Measurements from ENCODE around the gene KCTD21.

The KCTD21 gene

DNA sequence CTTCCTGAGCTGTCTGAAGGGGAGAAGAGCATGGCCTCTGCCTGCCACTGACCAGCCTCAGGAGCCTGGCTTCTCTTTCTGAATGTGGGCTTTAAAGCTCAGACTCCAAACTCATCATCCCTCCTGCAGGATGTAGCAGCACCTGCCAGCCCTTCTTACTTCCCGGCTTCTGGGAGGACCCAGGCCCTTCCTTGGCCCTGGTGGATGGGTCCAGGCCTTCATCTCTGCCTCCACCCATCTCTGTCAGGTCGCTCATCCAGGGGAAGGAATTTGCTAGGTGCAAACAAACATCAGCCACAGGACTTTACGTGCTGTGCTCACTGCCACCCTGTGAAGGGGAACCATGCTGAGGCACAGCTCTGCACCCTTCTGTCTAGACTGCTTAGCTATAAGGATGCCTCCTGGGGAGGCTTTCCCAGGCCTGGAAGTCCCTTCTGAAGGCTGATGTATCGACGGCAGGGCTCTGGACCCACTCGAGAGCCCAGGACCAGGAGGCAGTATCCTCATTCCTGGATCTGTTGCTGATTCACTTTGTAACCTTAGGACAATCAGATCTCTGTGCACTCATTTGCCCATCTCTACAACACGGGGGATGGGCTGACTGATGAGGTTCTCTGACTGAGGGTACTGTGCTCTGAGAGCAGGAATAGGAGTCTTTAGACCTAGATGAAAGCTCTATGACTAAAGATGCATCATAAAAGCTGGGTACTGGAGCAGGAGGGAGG, 31.2 kb upstream of the KCTD21 start:
- no peak overlapping the region for H3K4me3 ChIP-seq (ENCODE audit: low read depth, low read length)

DNA sequence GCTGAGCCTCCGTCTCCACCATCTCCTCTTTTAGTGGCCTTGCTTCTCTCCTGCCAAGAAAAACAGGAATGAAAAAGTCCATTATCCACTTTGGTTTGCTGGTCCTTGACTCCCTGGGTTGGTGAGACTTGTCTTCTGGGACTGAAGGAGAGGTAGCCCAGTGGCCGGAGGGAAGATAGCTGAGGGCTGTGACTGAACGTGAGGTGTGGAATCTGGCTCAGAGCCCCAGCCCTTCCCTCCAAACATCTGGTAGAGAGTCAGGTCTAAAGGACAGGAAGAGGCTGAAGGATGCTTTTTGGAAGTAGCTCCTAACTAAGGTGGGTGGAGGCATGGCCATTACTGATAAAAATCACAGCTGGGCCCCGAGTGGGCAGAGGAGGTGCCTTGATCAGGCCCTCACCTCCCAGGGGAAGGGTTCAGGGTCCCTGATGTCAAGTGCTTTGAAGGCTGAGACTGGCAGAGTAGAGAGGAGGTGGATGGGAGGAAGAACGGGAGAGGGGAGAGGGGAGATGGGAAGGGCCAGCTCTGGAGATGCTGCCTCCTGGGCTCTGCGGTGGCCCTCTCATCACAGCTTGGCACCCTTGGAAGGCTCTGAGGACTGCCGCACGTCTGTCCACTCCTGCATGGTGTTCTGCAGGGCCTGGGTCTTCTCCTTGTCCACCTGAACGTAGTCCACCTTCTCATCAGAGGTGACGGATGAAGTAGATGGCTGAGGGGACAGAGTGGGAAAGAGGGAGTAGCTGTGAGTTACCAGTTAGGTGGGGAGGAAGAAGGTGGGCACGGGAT, 30.5 kb upstream of the KCTD21 start:
- no peak overlapping the region for H3K4me3 ChIP-seq (ENCODE audit: low read depth, low read length)

DNA sequence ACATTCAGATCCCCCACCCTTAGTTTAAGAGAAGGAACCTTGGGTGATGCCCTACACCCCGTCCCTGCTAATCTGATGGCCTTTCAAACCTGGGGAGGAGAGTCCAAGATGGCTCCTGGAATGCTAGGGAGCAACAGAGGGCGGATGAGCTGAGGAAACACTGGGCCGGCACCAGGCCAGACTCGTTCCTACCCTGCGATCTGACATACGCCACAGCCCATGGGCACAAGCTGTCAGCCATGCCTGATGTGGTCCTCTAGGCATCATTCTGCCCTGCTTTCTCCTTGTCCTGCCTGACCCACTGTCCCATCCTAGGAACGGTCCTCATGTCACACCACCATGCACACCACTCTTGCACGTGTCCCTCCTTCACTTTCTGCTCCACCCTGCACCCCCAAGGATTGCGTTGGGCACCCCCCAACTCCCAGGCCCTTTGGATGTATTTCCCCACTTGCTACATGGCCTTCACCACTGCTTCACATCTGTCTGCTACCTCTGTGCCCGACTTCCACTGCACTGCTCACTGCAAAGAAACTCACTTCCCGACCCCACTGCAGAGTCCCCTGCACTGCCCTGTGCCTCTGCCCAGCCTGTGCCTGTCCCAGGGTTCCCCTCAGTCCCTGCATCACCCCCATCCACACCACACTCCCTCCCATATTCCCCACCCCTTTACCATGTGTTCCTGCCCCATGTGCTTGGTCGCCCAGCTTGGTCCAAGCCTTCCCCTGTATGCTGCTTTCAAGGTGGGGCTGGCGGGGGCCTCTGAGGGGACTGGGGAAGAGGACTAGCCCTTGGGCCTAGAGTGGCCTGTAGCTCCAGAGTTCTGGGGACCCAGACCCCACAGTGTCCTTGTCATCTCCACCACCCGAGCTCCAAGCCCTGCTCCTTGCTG, 29.5 kb upstream of the KCTD21 start:
- no peak overlapping the region for H3K4me3 ChIP-seq (ENCODE audit: low read depth, low read length)

DNA sequence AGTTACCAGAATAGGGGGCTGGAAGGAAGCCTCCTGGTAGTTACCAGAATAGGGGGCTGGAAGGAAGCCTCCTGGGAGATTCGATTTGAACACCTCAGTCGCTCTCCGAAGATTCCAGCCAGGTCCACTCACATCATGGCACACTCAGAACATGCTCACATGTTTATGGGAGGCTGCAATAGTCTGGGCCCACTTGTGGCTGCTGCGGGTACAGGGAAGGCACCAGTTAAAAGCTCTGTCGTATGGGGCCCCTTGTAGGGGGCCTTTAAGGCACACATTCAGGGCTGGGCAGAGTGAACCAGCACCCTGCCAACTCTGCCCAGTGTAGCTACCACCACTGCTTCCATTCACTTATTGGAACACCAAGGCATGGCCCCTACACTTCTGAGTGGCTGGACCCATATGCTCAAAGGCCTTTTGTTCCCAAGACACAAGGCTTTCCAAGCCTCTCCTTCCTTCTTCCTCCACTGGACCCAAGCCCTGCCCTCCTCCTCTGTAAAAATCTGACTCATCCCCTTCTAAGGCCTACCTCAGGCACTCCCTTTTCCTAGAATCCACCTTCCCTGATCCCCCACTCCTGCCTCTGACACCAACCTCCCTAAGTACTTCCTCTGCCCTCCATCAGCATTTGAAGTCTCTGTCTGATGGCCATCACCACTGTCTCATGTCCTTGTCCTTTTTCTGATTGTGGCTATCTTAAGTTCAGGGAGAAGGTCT, 28.3 kb upstream of the KCTD21 start:
- no peak overlapping the region for H3K4me3 ChIP-seq (ENCODE audit: low read depth, low read length)

DNA sequence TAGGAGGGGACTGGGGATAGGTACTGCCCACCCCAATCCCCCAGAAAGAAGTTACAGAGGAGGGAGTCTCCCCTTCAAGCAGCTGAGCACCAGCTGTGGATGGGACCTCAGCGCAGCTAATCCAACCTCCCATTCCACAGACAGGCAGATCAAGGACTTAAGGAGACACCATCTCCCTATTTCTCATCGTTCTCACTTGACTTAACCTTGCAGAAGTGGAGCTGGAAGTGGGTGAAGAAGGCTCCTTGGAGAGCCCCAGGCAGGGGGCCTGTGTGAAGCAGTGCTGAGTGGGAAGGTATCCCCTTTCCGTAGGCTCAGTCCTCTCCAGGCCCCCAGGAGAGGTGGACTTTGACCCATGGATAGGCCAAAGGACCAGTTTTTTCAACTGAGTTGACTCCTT, 27.6 kb upstream of the KCTD21 start:
- H3K4me3 ChIP-seq (ENCODE audit: low read depth, low read length), result no peak overlapping the region

DNA sequence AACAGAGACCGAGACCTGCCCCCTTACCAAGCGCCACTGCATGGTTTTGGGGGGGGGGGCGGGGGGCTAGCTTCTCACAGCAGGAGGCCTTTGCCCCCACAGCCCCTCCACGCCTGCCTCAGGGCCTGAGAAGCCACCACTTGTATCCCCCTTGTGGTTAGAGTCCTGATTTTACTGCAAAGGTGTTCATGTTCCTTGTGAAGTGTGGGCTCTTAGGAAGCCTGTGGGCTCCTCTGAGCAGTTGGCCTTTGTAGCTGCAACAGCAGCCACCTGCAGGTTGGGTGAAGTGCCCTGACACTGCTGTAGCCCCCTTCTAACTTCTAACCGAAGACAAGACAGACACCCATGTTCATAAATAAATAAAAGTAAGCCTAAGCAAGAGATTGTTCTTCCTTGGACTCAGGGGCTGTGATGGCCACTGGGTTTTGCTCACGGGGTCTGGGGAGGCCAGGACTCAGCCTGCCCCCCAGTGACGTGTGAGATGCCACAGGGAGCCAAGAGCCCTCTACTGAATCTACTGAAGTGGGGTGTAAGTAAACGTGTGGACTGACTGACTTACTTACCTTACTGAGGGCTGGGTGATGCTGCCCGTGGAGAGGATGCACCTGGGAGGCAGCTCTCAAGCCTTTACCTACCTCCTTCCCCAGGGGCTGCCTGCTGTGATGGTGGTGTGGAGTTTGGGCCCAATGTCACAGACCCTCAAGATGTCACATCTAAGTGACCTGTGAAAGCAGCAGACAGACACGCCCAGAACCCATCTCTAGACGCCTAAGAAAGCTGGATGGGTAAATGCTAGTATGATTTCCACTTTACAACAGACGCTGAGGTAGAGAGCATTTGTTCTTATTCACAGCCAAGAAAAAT, 26.1 kb upstream of the KCTD21 start:
- H3K4me3 ChIP-seq (ENCODE audit: low read depth, low read length), result no peak overlapping the region

DNA sequence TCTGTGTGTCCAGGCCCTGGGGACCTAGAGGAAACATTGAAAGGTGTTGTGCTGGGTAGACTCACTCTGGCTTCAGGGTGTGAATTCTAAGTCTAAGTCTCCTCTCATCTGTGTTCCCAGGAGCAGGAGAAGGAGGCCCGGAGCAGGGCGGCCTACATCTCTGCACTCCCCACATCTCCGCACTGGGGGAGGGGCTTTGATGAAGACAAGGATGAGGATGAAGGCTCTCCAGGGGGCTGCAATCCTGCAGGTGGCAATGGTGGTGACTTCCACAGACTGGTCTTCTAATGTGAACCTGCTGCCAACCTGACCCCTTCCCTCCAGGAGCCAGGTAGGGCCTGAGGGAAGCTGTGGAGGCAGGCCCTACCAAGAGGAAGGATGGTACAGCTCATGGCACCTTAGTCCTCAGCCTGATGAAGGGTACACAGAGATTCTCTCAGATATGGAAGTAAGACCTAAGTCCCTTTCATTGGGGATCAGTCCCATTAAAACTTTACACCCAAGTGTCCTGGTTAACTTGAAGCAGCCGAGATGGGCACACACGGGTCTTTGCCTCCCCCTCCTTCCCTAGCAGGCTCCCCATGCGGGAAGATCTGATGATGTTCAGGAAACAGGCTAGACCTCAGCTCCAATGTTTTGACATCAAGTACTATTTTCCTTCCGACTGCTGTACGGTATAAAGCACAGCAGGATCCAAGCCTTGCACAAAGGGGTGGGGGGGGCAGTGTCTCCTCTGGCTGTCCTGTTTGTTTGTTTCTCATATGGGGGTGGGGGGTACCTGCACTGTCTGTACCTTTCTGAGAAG, 25.3 kb upstream of the KCTD21 start:
- no peak overlapping the region for H3K4me3 ChIP-seq (ENCODE audit: low read depth, low read length)

DNA sequence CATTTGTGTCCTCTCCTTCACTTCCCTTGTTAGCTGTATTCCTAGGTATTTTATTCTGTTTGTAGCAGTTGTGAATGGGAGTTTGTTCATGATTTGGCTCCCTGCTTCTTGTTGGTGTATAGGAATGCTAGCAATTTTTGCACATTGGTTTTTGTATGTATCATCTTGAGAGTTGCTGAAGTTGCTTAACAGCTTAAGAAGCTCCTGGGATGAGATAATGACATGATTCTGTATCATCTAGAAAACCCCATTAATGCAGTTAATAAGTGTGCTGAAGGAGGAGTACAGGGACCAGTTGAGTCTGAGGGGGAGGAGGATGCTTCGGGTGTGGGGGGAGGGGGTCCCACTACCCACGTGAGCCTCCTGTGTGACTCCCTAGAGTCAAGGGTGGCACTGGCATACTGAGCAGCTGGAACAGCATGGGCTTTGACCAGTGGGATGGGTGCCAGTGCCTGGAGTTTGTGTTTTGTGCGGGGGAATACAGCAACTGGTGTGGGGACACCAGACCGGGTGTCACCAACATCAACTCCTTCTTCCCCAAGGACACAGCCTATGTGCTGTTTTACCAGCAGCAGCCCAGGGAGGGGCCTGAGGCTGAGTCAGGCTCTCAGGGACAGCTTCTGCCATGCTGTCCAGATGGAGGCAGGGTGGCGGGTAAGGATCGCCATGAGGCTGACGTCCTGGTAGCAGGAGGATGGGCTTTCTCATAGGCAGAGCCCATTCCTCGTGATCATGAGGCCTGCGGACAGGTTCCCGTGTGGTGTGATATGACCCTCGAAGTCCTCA, 24.4 kb upstream of the KCTD21 start:
- no peak overlapping the region for H3K4me3 ChIP-seq (ENCODE audit: low read depth, low read length)

DNA sequence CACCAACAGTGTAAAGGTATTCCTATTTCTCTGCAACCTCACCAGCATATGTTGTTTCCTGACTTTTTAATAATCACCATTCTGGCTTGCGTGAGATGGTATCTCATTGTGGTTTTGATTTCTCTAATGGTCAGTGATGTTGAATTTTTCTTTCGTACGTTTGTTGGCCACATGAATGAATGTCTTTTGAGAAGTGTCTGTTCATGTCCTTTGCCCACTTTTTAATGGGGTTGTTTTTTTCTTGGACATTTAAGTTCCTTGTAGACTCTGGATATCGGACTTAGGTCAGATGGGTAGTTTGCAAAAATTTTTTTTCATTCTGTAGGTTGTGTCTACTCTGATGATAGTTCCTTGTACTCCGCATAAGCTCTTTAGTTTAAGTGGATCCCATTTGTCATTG, 23.1 kb upstream of the KCTD21 start:
- H3K4me3 ChIP-seq (ENCODE audit: low read depth, low read length), result no peak overlapping the region

DNA sequence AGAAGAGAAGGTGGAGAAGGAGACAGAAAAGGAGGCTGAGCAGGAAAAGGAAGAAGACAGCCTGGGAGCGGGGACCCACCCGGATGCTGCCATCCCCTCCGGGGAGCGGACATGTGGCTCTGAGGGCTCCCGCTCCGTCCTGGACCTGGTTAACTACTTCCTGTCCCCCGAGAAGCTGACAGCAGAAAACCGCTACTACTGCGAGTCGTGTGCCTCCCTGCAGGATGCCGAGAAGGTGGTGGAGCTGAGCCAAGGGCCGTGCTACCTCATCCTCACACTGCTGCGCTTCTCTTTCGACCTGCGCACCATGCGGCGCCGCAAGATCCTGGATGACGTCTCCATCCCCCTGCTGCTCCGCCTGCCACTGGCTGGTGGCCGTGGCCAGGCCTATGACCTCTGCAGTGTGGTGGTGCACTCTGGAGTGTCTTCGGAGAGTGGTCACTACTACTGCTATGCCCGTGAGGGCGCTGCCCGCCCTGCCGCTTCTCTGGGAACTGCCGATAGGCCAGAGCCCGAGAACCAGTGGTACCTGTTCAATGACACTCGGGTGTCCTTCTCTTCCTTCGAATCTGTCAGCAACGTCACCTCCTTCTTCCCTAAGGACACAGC, 21.7 kb upstream of the KCTD21 start:
- no peak overlapping the region for H3K4me3 ChIP-seq (ENCODE audit: low read depth, low read length)

DNA sequence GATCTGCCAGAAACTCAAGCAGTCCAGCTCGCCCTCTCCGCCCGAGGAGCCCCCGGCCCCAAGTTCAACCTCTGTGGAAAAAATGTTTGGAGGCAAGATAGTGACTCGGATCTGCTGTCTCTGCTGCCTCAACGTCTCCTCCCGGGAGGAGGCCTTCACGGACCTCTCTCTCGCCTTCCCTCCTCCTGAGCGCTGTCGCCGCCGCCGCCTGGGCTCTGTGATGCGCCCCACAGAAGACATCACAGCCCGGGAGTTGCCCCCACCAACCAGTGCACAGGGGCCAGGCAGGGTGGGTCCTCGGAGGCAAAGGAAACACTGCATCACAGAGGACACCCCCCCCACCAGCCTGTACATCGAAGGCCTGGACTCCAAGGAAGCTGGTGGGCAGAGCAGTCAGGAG, 21.1 kb upstream of the KCTD21 start:
- H3K4me3 ChIP-seq (ENCODE audit: low read depth, low read length), result no peak overlapping the region

DNA sequence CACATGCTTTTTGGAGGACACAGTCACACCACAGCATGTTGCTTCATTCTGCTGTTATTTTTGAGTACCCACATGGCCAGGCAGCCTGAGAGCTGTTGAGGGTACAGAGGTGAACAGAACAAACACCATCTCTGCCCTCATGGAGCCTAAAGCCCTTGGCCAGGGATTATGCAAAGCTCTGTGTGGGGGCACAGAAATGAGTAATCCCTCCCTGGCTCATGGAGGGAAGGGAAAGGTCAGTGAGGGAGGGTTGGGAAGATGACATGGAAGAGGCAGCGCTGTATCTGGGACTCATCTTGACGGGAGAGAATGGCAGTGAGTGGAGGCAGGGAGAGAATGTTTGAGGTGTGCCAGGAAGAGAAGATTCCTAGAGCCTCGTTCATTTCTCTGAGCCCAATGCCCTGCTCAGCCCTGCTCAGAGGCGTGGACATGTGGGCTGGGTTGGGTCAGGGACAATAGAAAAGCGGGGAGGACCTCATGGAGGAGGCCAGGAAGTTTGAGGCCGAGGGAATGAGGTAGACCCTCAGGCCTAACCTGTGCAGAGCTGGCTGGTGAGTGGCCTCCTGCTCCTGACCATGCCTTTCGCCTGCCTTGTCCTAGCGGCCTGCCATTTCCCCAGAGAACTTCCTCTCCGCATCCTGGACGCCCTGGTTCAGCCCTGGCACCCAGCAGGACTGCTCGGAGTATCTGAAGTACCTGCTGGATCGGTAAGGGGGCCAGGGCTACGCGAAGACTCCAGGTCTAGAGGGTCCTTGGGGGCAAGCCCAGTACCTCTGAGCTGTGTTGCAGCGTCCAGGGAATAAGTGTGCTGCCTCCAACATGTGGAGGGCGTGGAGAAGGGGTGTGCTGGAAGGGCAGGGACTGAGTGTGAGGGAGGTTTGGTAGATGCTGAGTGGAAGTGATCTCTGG, 20.1 kb upstream of the KCTD21 start:
- no peak overlapping the region for H3K4me3 ChIP-seq (ENCODE audit: low read depth, low read length)

DNA sequence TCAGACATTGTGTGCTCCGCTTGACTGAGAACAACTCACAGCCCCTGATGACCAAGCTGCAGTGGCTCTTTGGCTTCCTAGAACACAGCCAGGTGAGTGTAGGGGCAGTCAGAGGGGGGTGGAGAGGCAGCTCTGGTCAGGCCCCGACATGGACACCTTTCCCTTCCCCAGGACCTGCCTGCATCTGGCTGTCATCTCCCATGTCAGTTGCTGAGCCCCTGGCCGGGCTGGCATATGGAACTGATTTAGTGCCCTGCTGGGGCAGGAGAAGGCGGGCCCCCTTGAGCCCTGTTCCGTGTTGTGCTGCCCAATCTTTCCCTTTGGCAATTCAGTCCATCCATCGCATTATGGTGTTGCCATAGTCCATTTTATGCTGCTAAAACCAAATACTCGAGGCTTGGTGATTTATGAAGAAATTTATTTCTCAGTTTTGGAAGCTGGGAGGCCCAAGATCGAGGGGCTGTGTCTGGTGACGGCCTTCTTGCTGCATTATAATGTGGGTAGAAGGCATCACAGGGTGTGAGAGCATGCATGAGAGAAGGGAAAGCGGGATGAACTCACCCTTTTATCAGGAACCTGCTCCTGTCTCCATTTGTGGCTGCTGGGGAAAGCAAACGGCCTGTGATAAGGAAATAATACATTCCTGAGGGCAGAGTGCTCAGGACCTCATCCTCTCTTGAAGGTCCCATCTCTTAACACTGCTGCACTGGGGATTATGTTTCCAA, 19.3 kb upstream of the KCTD21 start:
- H3K4me3 ChIP-seq (ENCODE audit: low read depth, low read length), result no peak overlapping the region

DNA sequence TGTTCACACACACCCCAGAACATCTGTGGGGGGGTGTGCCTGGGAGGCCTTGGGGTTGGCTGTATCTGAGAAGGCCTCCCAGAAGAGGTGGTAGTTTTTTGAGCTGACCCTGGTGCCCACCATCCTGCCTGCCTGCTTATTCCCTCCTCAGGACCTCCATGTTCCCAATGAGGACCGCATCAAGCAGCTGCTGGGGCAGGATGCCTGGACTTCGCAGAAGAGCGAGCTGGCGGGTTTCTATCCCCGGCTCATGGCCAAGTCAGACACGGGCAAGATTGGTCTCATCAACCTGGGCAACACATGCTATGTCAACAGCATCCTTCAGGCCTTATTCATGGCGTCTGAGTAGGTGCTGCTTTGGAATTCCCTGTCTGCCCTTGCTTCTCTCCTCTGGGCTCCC, 17.3 kb upstream of the KCTD21 start:
- no peak overlapping the region for H3K4me3 ChIP-seq (ENCODE audit: low read depth, low read length)

DNA sequence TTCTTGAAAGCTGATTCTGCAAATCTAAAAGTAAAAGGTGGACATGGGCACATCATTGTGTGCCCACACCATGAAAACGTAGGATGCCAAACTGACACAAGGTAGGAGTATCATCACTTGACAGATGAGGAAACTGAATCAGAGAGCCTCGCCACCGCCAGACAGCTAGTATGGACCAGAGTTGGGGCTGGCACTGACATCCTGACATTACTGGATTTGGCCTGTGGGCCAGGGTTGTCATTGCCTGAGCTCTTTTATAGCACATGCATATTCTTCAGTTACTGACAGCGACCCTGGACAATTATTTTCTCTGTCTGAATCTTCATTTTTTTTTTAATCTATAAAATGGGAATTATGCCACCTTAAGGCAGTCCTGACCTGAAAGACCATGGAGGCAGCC, 16.8 kb upstream of the KCTD21 start:
- H3K4me3 ChIP-seq (ENCODE audit: low read depth, low read length), result no peak overlapping the region

DNA sequence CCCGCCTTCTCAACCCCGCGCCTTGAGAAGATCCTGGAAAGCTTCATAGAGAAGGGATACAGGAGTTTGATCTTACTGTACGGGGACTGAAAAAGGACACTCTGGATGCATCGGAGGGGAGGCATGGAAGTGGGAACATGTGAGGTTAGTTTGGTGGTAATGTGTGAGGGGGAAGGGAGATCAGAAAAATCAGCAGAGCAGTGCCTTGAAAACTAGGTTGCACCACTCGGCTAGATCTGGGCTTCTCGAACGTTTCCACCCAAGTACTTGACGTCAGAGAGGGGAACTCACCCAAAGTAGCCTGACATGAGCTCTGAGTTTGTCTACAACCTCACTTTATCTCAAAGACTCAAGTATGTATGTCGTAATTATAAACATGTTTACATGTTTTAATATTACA, 14.8 kb upstream of the KCTD21 start:
- H3K4me3 ChIP-seq (ENCODE audit: low read depth, low read length), result no peak overlapping the region
